ENCODE data around the gene WRNIP1. TPM values are rescaled to one million over a fixed set of nuclear protein-coding genes. Genes with fewer than 3 reads are reported as not detected.

The WRNIP1 gene
- total and polyA plus RNA-seq, 10 of the 15 experiments (the other 5 are each of a cell fraction or from before 2014, with no cell fraction given), result 9.3 to 30.5 (median 24.3) TPM

- TF ChIP-seq PBX3 (IDR thresholded peaks at IDR 0.05; ENCODE audit: insufficient replicate concordance, low read depth, low read length) (no peak), SUPT20H (IDR thresholded peaks at IDR 0.05; ENCODE audit: borderline replicate concordance, control insufficient read depth, low read depth, low read length) (no peak)
Measured at GRCh38 chr6:2795162-2795561, 30.0 kb downstream of the WRNIP1 start (continued).

- no peak for ATAC-seq
- CTCF ChIA-PET, result no interaction called here
- in situ Hi-C loops (cut with MboI), result no loop called here
Measured at GRCh38 chr6:2795956-2796355, 30.8 kb downstream of the WRNIP1 start.

More at GRCh38 chr6:2795956-2796355, 30.8 kb downstream of the WRNIP1 start:
- Histone ChIP-seq H2AFZ (ENCODE audit: control insufficient read depth, low read depth, low read length) (no peak overlapping the region), H3K9me3 (replicated peaks; ENCODE audit: control insufficient read depth, insufficient read depth, low read length) (no peaks in the 10 kb centered on the region), H3K9ac (ENCODE audit: control insufficient read depth, insufficient read depth, low read length) (no peak overlapping the region), H3K27ac (ENCODE audit: control insufficient read depth, insufficient read depth) (no peak overlapping the region), H3K4me1 (ENCODE audit: control insufficient read depth, insufficient read depth, low read length) (peaks cover 7% of the 10 kb centered on the region), H3K4me2 (ENCODE audit: control insufficient read depth, insufficient read depth) (no peak overlapping the region), H3K36me3 (ENCODE audit: control insufficient read depth in 2 of 2, insufficient read depth in 2 of 2, low read length in 1 of 2) (no peaks in the 10 kb centered on the region), H3K27me3 (replicated peaks in 1 of 2; ENCODE audit: control insufficient read depth in 2 of 2, insufficient read depth in 2 of 2, low read length in 1 of 2) (no peaks in the 10 kb centered on the region), H3K4me3 (no peak overlapping the region), H3K79me2 (ENCODE audit: control insufficient read depth, insufficient read depth, low read length) (no peaks in the 10 kb centered on the region), H4K20me1 (ENCODE audit: control insufficient read depth, insufficient read depth) (no peaks in the 10 kb centered on the region; the same call in 1 of the 2 replicates)
- ChIA-PET POLR2A (no interaction called here), RAD21 (ENCODE audit: unreplicated experiment) (no interaction called here), SMC1A (ENCODE audit: uncharacterized antibody, unreplicated experiment) (no interaction called here)
- no TSS peak for BruUV-seq (replicated peaks)
- no peak for DNase-seq (ENCODE audit: low read depth, low spot score)
- intact Hi-C loops (cut with micrococcal nuclease; ENCODE audit: unreplicated experiment), result no loop called here
- WGBS (ENCODE audit: insufficient coverage, insufficient replicate concordance, low lambda C conversion rate, missing lambda C conversion rate), result 93% methylated on average over 14 of the region's 16 CpGs
- no peak for FAIRE-seq
- TF ChIP-seq HSF1 (IDR thresholded peaks at IDR 0.05; ENCODE audit: low read depth, low read length) (no peak), GABPA (IDR thresholded peaks at IDR 0.05; ENCODE audit: low read depth) (no peak), SUPT20H (IDR thresholded peaks at IDR 0.05; ENCODE audit: borderline replicate concordance, control insufficient read depth, low read depth, low read length) (no peak), ZNF687 (IDR thresholded peaks at IDR 0.05) (no peak), BACH1 (IDR thresholded peaks at IDR 0.05; ENCODE audit: borderline replicate concordance) (no peak), ESRRA (IDR thresholded peaks at IDR 0.05; ENCODE audit: low read length) (no peak)

All from GM12878 (cell line).